ENCODE measurements around the gene CLN5.
"Not testable (repeated sequence)": the region's sequence is repeated elsewhere in the genome, so short reads cannot be mapped to it uniquely, and the experiment has no call there.

CLN5 gene

DNA sequence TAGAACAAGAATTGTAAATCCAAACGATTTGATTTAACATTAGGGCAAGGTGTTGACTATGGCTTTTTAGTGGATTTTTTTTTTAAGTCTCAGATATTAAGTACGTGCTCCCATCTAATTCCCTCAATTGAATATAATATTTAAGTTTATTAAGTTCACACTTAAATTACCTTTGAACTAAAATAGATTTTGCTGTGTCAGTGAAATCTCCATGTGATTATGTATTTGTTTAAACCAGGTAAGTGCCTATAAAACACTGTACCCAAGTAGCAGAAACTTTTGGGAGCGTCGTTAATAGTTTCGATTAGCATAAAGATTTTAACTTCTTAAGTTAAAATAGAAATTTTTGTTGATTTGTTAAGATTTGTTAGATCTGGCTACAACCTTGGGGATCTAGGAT is 1.6 kb downstream of the CLN5 start:
- Histone ChIP-seq H3K36me3 (peaks cover 31% of the 10 kb centered on the region), H3K4me3 (no peak overlapping the region), H3K27me3 (no peaks in the 10 kb centered on the region), H3K27ac (no peak overlapping the region), H3K9me3 (no peaks in the 10 kb centered on the region), H3K9ac (peak overlapping the region; percentile 16; the same call in 1 of the 2 replicates), H3K4me2 (peak overlapping the region; percentile 96), H4K20me1 (no peaks in the 10 kb centered on the region), H3K4me1 (peaks cover 24% of the 10 kb centered on the region)
- no peak for TF ChIP-seq Cebpa-rat (IDR thresholded peaks at IDR 0.05)

DNA sequence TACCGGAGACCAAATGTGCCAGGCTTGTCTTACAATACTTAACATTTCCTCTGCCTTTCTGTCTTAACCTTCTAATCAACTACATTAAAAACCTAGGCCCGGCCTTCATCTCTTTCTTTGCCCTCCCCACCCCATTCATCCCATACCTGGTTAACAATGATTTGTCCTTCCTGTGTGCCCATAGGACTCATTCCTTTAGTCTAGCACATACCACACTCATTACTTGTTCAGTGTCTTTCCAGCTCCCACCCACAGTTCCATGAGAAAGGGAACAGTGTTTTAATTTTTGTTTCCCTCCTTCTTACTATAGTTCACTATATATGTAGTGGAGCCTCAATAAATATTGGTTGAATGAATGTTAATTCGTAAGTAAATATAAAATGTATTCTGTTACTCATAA is 2.4 kb downstream of the CLN5 start:
- Histone ChIP-seq H4K20me1 (no peaks in the 10 kb centered on the region), H3K27ac (no peak overlapping the region), H3K9ac (peak overlapping the region; percentile 16; the same call in 1 of the 2 replicates), H3K4me2 (peak overlapping the region; percentile 96; the same call in 1 of the 2 replicates), H3K4me3 (no peak overlapping the region), H3K4me1 (peaks cover 24% of the 10 kb centered on the region), H3K27me3 (no peaks in the 10 kb centered on the region), H3K36me3 (peaks cover 38% of the 10 kb centered on the region), H3K9me3 (no peaks in the 10 kb centered on the region)
- TF ChIP-seq Cebpa-rat (IDR thresholded peaks at IDR 0.05): no peak

GRCh38 chr13:77000475-77000874 is 8.6 kb downstream of the CLN5 start:
- Histone ChIP-seq H3K4me3 (no peak overlapping the region), H3K4me2 (peak overlapping the region; percentile 48), H3K4me1 (peaks cover 25% of the 10 kb centered on the region), H3K9me3 (no peaks in the 10 kb centered on the region), H4K20me1 (peaks cover 21% of the 10 kb centered on the region; the same call in 1 of the 2 replicates), H3K36me3 (peaks cover 58% of the 10 kb centered on the region), H3K27ac (no peak overlapping the region), H3K27me3 (no peaks in the 10 kb centered on the region), H3K9ac (no peak overlapping the region)
- no peak for TF ChIP-seq Cebpa-rat (IDR thresholded peaks at IDR 0.05)

GRCh38 chr13:77001540-77001939 is 9.7 kb downstream of the CLN5 start:
- Histone ChIP-seq H3K27ac (no peak overlapping the region), H3K4me1 (peaks cover 25% of the 10 kb centered on the region), H4K20me1 (peaks cover 30% of the 10 kb centered on the region; the same call in 1 of the 2 replicates), H3K4me3 (no peak overlapping the region), H3K36me3 (peaks cover 48% of the 10 kb centered on the region), H3K9ac (no peak overlapping the region), H3K9me3 (no peaks in the 10 kb centered on the region), H3K27me3 (no peaks in the 10 kb centered on the region), H3K4me2 (no peak overlapping the region)
- TF ChIP-seq Cebpa-rat (IDR thresholded peaks at IDR 0.05): no peak

DNA sequence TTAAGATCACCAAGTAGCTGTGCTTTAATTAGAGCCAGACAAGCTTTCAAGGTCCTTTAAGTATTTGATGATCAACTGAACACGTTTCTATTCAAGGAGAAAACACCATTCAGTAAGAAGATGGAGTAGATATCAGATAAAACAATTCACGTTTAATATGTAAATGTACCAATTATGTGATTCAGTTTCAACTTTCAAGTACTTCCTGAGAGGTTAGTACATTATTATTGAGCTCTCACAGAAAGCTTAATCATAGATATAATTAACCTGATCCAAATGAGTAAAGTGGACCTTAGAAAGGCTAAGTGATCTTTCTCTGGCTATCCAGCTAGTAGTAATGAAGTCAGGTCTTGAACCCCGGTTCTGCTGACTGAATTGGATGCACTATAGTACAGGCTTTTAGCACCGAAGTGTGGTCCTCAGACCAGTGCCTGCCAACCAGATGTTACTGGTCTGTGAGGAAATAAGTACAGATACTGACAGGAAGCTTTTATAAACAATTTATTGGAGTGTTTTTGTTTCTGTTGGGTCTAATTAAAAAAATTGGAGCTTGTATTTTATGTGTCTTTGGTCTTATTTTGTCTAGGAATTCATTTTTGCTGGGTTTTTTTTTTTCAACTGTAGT is 10.2 kb downstream of the CLN5 start:
- no peak overlapping the region for H3K4me3 ChIP-seq
- no peaks in the 10 kb centered on the region for H3K9me3 ChIP-seq
- peaks cover 25% of the 10 kb centered on the region for H3K4me1 ChIP-seq
- TF ChIP-seq Cebpa-rat (IDR thresholded peaks at IDR 0.05): no peak
- H3K9ac ChIP-seq: no peak overlapping the region
- H3K4me2 ChIP-seq: no peak overlapping the region
- no peaks in the 10 kb centered on the region for H3K27me3 ChIP-seq
- peaks cover 45% of the 10 kb centered on the region for H3K36me3 ChIP-seq
- no peak overlapping the region for H3K27ac ChIP-seq
- peaks cover 35% of the 10 kb centered on the region; the same call in 1 of the 2 replicates for H4K20me1 ChIP-seq

- peaks cover 25% of the 10 kb centered on the region for H3K4me1 ChIP-seq
- TF ChIP-seq Cebpa-rat (IDR thresholded peaks at IDR 0.05): no peak
- no peaks in the 10 kb centered on the region for H3K27me3 ChIP-seq
Observed at GRCh38 chr13:77002590-77003190, 10.8 kb downstream of the CLN5 start.

GRCh38 chr13:77008337-77008736 is 16.5 kb downstream of the CLN5 start:
- H3K4me2 ChIP-seq, H3K4me3 ChIP-seq, H3K27me3 ChIP-seq, H3K9me3 ChIP-seq, H3K27ac ChIP-seq, H3K4me1 ChIP-seq, H3K9ac ChIP-seq: not testable (repeated sequence)
- Histone ChIP-seq H4K20me1 (peaks cover 68% of the 10 kb centered on the region), H3K36me3 (peaks cover 67% of the 10 kb centered on the region)

More at GRCh38 chr13:77002590-77003190, 10.8 kb downstream of the CLN5 start:
- Histone ChIP-seq H3K4me3 (no peak overlapping the region), H3K9ac (no peak overlapping the region), H3K4me2 (no peak overlapping the region), H3K36me3 (peaks cover 47% of the 10 kb centered on the region), H4K20me1 (peaks cover 40% of the 10 kb centered on the region; the same call in 1 of the 2 replicates), H3K27ac (no peak overlapping the region), H3K9me3 (no peaks in the 10 kb centered on the region)

DNA sequence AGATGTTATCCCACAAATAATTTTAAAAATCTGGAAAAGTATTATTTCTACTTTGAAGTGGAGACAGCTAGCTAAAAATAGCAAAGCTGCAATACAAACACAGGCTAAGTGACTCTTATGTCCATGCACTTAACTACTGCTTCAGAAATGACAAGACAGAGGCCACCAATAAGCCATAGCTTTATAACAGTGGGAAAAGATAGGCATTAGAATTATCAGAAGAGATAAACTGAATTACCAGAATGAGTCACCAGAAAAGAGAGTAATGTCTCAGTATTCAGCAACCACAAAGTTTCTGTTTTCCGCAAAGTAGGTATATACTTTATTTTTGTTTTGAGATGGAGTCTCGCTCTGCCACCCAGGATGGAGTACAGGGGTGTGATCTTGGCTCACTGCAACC is 17.1 kb downstream of the CLN5 start:
- TF ChIP-seq Cebpa-rat (IDR thresholded peaks at IDR 0.05): no peak
- Histone ChIP-seq H3K9ac (no peak overlapping the region), H3K27ac (no peak overlapping the region), H3K9me3 (peaks cover 9% of the 10 kb centered on the region; the same call in 1 of the 2 replicates), H3K27me3 (no peaks in the 10 kb centered on the region), H3K4me3 (no peak overlapping the region), H4K20me1 (peaks cover 74% of the 10 kb centered on the region), H3K4me1 (no peaks in the 10 kb centered on the region), H3K36me3 (peaks cover 72% of the 10 kb centered on the region), H3K4me2 (no peak overlapping the region)

DNA sequence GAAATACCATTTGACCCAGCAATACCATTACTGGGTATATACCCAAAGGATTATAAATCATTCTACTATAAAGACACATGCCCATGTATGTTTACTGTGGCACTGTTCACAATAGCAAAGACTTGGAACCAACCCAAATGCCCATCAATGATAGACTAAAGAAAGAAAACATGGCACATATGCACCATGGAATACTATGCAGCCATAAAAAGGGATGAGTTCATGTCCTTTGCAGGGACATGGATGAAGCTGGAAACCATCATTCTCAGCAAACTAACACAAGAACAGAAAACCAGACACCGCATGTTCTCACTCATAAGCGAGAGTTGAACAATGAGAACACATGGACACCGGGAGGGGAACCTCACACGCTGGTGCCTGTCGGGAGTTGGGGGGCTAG is 17.8 kb downstream of the CLN5 start:
- not testable (repeated sequence) for H3K4me3 ChIP-seq, H3K4me2 ChIP-seq, H3K4me1 ChIP-seq, H3K9ac ChIP-seq, H3K9me3 ChIP-seq, H3K27me3 ChIP-seq, H3K27ac ChIP-seq
- Histone ChIP-seq H3K36me3 (peaks cover 74% of the 10 kb centered on the region), H4K20me1 (peaks cover 77% of the 10 kb centered on the region)

DNA sequence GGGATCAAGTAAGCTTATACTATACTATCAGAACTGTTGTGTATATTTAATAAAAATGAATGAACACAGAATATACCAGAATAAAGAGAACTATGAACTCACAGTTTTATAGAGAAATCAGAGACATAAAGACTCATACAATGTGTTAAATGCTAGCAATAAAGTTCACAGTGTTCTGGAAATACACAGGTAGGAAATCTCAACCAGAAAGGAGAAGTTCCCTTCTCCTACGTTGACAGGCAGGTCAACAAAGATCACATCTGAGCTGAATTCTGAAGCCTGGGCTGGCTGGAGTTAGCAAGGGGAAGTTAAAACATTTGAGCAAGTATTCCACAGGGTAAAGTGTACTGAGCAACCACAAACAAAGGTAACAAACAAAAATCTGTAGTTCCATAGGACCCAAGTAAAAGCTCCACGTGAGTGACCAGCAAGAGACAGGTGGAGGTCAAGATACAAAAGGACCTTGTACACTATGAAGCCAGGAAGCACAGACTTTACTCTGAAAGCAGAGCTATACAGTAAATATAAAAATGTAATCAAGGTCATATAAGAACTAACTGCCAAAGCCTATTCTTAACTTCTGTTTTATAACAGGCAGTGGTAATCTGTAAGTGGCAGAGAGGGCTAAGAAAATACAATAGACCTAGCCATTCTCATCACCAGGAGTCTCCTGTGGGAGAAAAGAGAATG is 22.1 kb downstream of the CLN5 start:
- Histone ChIP-seq H3K9me3 (peaks cover 9% of the 10 kb centered on the region; the same call in 1 of the 2 replicates), H3K9ac (no peak overlapping the region), H3K27me3 (no peaks in the 10 kb centered on the region), H3K4me3 (no peak overlapping the region), H3K4me1 (no peaks in the 10 kb centered on the region), H4K20me1 (peaks cover 78% of the 10 kb centered on the region), H3K36me3 (peaks cover 93% of the 10 kb centered on the region), H3K4me2 (no peak overlapping the region), H3K27ac (no peak overlapping the region)
- no peak for TF ChIP-seq Cebpa-rat (IDR thresholded peaks at IDR 0.05)

Measured in BLaER1 (cell line).